WTC11 (cell line): ENCODE measurements around the gene ZNF740. TPM values are rescaled to one million over a fixed set of nuclear protein-coding genes. Genes with fewer than 3 reads are reported as not detected.

ENCODE experiments used
- ATAC-seq: fragments of 200-7000 bp; cut with Tn5 transposase; 2 replicates; pipeline ENCODE4 v1.10.0; 2021; ENCODE audit warnings: mild to moderate bottlenecking, moderate library complexity
- CTCF ChIA-PET: fragments of 300-600 bp; sonication (Branson Sonifier 250); formaldehyde crosslinking; loops from one replicate; lab custom pipeline; 2021; ENCODE audit warnings: antibody characterized with exemption; lab: Charles Lee
- POLR2A ChIA-PET: fragments of 350-600 bp; sonication (Branson Sonifier 250); formaldehyde crosslinking; loops from one replicate; lab custom pipeline; 2021; ENCODE audit warnings: antibody characterized with exemption; lab: Charles Lee
- DNase-seq: peaks from one replicate; pipeline ENCODE4 v3.0.0; 2021; ENCODE audit warnings: low spot score
- H3K27ac Mint-ChIP-seq: 2 replicates; pipeline ENCODE4 v1.8.0; 2021; ENCODE audit warnings: mixed read lengths
- H3K27me3 Mint-ChIP-seq: 2 replicates; pipeline ENCODE4 v1.8.0; 2021; ENCODE audit warnings: low read depth, mild to moderate bottlenecking, moderate library complexity, mixed read lengths
- H3K36me3 Mint-ChIP-seq: 2 replicates; pipeline ENCODE4 v1.8.0; 2021; ENCODE audit warnings: mixed read lengths
- H3K4me1 Mint-ChIP-seq: 2 replicates; pipeline ENCODE4 v1.8.0; 2022; ENCODE audit warnings: mixed read lengths
- H3K4me3 Mint-ChIP-seq: 2 replicates; pipeline ENCODE4 v1.8.0; 2021; ENCODE audit warnings: mild to moderate bottlenecking, moderate library complexity, mixed read lengths
- H3K9me3 Mint-ChIP-seq: 2 replicates; pipeline ENCODE4 v1.8.0; 2021; ENCODE audit warnings: mixed read lengths
- CREB1 ChIP-seq: sonication (generic); formaldehyde crosslinking; IDR thresholded peaks from 2 replicates; pipeline ENCODE4 v1.8.0; 2023; ENCODE audit warnings: mild to moderate bottlenecking, missing genetic modification reagents
- HMGA2 ChIP-seq: fragments of 250-450 bp; sonication (Bioruptor Pico); IDR thresholded peaks from 2 replicates; pipeline ENCODE4 v1.4.0; 2021; ENCODE audit warnings: mild to moderate bottlenecking, moderate library complexity
- JAZF1 ChIP-seq: fragments of 250-450 bp; sonication (Bioruptor Pico); IDR thresholded peaks from 2 replicates; pipeline ENCODE4 v1.9.0; 2021; ENCODE audit warnings: moderate library complexity, mild to moderate bottlenecking, inconsistent platforms
- KAT7 ChIP-seq: sonication (generic); formaldehyde crosslinking; IDR thresholded peaks from 2 replicates; pipeline ENCODE4 v1.8.1; 2023; ENCODE audit warnings: missing genetic modification reagents, mild to moderate bottlenecking, borderline replicate concordance
- MXD4 ChIP-seq: fragments of 250-450 bp; sonication (Bioruptor Pico); IDR thresholded peaks from 2 replicates; pipeline ENCODE4 v1.8.0; 2021; ENCODE audit warnings: mild to moderate bottlenecking, moderate library complexity, borderline replicate concordance
- NR2C2 ChIP-seq: sonication (generic); formaldehyde crosslinking; IDR thresholded peaks from 2 replicates; pipeline ENCODE4 v1.8.0; 2022; ENCODE audit warnings: mild to moderate bottlenecking, missing genetic modification reagents
- SMAD3 ChIP-seq: sonication (generic); formaldehyde crosslinking; IDR thresholded peaks from 2 replicates; pipeline ENCODE4 v1.8.0; 2022; ENCODE audit warnings: missing genetic modification reagents, mild to moderate bottlenecking, borderline replicate concordance
- TCF7 ChIP-seq: sonication (generic); formaldehyde crosslinking; IDR thresholded peaks from 2 replicates; pipeline ENCODE4 v1.8.0; 2022; ENCODE audit warnings: mild to moderate bottlenecking, low read depth, missing genetic modification reagents, moderate library complexity
- ZBTB21 ChIP-seq: sonication (generic); formaldehyde crosslinking; IDR thresholded peaks from 2 replicates; pipeline ENCODE4 v1.8.1; 2023; ENCODE audit warnings: mild to moderate bottlenecking, missing genetic modification reagents, borderline replicate concordance
- total RNA-seq: library from RNA; stranded (reverse); gene quantifications from 3 replicates; pipeline ENCODE4 v1.2.3, GENCODE V29; 2021
- TF ChIP-seq, protein P1 (sequence below): sonication (generic); formaldehyde crosslinking; IDR thresholded peaks from 2 replicates; pipeline ENCODE4 v1.8.1; 2022; ENCODE audit warnings: mild to moderate bottlenecking, moderate library complexity, missing genetic modification reagents
- TF ChIP-seq, protein P2 (sequence below): sonication (generic); formaldehyde crosslinking; IDR thresholded peaks from 2 replicates; pipeline ENCODE4 v1.8.1; 2022; ENCODE audit warnings: low read depth, mild to moderate bottlenecking, moderate library complexity, missing genetic modification reagents, borderline replicate concordance
- TF ChIP-seq, protein P3 (sequence below): fragments of 250-450 bp; sonication (Bioruptor Pico); IDR thresholded peaks from 2 replicates; pipeline ENCODE4 v1.9.0; 2021; ENCODE audit warnings: moderate library complexity, mild to moderate bottlenecking, inconsistent platforms, borderline replicate concordance
- TF ChIP-seq, protein P4 (sequence below): sonication (generic); formaldehyde crosslinking; IDR thresholded peaks from 2 replicates; pipeline ENCODE4 v1.8.0; 2022; ENCODE audit warnings: mild to moderate bottlenecking, missing genetic modification reagents
- TF ChIP-seq, protein P5 (sequence below): sonication (generic); formaldehyde crosslinking; IDR thresholded peaks from 2 replicates; pipeline ENCODE4 v1.8.1; 2023; ENCODE audit warnings: mild to moderate bottlenecking, missing genetic modification reagents, borderline replicate concordance
- TF ChIP-seq, protein P6 (sequence below): fragments of 250-450 bp; sonication (Bioruptor Pico); IDR thresholded peaks from 2 replicates; pipeline ENCODE4 v1.9.0; 2021; ENCODE audit warnings: mild to moderate bottlenecking
- TF ChIP-seq, protein P7 (sequence below): sonication (generic); formaldehyde crosslinking; IDR thresholded peaks from 2 replicates; pipeline ENCODE4 v1.8.1; 2022; ENCODE audit warnings: low read depth, missing genetic modification reagents, borderline replicate concordance

Gene ZNF740
- total RNA-seq, 1 experiment from 2014 or later, result 26.6 TPM

DNA sequence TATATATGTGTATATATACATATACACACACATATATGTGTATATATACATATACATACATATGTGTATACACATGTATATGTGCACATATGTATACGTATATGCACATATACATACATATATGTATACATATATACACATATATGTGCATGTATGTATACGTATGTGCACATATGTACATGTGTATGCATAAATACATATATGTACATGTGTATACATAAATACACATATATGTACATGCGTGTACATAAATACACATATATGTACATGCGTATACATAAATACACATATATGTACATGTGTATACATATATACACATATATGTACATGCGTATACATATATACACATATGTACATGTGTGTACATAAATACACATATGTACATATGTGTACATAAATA lies 33.3 kb upstream of the ZNF740 start (continued):
- TF ChIP-seq, protein P1, sequence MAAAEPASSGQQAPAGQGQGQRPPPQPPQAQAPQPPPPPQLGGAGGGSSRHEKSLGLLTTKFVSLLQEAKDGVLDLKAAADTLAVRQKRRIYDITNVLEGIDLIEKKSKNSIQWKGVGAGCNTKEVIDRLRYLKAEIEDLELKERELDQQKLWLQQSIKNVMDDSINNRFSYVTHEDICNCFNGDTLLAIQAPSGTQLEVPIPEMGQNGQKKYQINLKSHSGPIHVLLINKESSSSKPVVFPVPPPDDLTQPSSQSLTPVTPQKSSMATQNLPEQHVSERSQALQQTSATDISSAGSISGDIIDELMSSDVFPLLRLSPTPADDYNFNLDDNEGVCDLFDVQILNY (CRISPR knock-in tag), result no peak
- TF ChIP-seq MXD4 (no peak), KAT7 (no peak), SMAD3 (CRISPR knock-in tag) (no peak)
- TF ChIP-seq, protein P2, sequence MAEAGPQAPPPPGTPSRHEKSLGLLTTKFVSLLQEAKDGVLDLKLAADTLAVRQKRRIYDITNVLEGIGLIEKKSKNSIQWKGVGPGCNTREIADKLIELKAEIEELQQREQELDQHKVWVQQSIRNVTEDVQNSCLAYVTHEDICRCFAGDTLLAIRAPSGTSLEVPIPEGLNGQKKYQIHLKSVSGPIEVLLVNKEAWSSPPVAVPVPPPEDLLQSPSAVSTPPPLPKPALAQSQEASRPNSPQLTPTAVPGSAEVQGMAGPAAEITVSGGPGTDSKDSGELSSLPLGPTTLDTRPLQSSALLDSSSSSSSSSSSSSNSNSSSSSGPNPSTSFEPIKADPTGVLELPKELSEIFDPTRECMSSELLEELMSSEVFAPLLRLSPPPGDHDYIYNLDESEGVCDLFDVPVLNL (CRISPR knock-in tag), result no peak

DNA sequence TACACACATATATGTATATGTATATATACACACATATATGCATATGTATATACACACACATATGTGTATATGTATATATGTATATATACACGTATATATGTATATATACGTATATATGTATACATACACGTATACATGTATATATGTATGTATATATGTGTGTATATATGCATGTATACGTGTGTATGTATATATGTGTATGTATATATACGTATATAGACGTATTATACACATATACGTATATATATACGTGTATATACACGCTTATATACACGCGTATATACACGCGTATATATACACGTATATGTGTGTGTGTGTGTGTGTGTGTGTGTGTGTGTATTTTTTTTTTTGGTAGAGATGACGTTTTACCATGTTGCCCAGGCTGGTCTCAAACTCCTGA lies 32.9 kb upstream of the ZNF740 start:
- POLR2A ChIA-PET, result no interaction called here
- CTCF ChIA-PET, result interaction anchor here (1.9 to 2.1 kb wide), 2 partner anchors 12 to 48 kb away, joined by 6 to 10 read pairs; no protein-coding TSS in a partner anchor
- H3K9me3 Mint-ChIP-seq, result no peaks in the 10 kb centered on the region
- no peak for DNase-seq
- peaks cover 24% of the 10 kb centered on the region for H3K27me3 Mint-ChIP-seq
- no peak for TF ChIP-seq JAZF1 (CRISPR knock-in tag)
- TF ChIP-seq, protein P3, sequence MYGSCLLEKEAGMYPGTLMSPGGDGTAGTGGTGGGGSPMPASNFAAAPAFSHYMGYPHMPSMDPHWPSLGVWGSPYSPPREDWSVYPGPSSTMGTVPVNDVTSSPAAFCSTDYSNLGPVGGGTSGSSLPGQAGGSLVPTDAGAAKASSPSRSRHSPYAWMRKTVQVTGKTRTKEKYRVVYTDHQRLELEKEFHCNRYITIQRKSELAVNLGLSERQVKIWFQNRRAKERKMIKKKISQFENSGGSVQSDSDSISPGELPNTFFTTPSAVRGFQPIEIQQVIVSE (CRISPR knock-in tag), result no peak
- TF ChIP-seq, protein P4, sequence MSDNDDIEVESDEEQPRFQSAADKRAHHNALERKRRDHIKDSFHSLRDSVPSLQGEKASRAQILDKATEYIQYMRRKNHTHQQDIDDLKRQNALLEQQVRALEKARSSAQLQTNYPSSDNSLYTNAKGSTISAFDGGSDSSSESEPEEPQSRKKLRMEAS (CRISPR knock-in tag), result no peak
- TF ChIP-seq, protein P5, sequence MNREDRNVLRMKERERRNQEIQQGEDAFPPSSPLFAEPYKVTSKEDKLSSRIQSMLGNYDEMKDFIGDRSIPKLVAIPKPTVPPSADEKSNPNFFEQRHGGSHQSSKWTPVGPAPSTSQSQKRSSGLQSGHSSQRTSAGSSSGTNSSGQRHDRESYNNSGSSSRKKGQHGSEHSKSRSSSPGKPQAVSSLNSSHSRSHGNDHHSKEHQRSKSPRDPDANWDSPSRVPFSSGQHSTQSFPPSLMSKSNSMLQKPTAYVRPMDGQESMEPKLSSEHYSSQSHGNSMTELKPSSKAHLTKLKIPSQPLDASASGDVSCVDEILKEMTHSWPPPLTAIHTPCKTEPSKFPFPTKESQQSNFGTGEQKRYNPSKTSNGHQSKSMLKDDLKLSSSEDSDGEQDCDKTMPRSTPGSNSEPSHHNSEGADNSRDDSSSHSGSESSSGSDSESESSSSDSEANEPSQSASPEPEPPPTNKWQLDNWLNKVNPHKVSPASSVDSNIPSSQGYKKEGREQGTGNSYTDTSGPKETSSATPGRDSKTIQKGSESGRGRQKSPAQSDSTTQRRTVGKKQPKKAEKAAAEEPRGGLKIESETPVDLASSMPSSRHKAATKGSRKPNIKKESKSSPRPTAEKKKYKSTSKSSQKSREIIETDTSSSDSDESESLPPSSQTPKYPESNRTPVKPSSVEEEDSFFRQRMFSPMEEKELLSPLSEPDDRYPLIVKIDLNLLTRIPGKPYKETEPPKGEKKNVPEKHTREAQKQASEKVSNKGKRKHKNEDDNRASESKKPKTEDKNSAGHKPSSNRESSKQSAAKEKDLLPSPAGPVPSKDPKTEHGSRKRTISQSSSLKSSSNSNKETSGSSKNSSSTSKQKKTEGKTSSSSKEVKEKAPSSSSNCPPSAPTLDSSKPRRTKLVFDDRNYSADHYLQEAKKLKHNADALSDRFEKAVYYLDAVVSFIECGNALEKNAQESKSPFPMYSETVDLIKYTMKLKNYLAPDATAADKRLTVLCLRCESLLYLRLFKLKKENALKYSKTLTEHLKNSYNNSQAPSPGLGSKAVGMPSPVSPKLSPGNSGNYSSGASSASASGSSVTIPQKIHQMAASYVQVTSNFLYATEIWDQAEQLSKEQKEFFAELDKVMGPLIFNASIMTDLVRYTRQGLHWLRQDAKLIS (CRISPR knock-in tag), result no peak
- TF ChIP-seq, protein P6, sequence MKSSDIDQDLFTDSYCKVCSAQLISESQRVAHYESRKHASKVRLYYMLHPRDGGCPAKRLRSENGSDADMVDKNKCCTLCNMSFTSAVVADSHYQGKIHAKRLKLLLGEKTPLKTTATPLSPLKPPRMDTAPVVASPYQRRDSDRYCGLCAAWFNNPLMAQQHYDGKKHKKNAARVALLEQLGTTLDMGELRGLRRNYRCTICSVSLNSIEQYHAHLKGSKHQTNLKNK (CRISPR knock-in tag), result no peak
- TF ChIP-seq HMGA2 (CRISPR knock-in tag), result no peak
- no peak for TF ChIP-seq TCF7 (CRISPR knock-in tag)
- TF ChIP-seq CREB1 (CRISPR knock-in tag), result no peak
- TF ChIP-seq, protein P7, sequence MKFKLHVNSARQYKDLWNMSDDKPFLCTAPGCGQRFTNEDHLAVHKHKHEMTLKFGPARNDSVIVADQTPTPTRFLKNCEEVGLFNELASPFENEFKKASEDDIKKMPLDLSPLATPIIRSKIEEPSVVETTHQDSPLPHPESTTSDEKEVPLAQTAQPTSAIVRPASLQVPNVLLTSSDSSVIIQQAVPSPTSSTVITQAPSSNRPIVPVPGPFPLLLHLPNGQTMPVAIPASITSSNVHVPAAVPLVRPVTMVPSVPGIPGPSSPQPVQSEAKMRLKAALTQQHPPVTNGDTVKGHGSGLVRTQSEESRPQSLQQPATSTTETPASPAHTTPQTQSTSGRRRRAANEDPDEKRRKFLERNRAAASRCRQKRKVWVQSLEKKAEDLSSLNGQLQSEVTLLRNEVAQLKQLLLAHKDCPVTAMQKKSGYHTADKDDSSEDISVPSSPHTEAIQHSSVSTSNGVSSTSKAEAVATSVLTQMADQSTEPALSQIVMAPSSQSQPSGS, result no peak
- TF ChIP-seq ZBTB21 (CRISPR knock-in tag), result no peak
- TF ChIP-seq NR2C2, result no peak
- no peak overlapping the region for H3K27ac Mint-ChIP-seq
- ATAC-seq, result no peak
- peaks cover 3% of the 10 kb centered on the region; the same call in 1 of the 2 replicates for H3K4me1 Mint-ChIP-seq
- no peak overlapping the region for H3K4me3 Mint-ChIP-seq
- H3K36me3 Mint-ChIP-seq, result no peaks in the 10 kb centered on the region
